Skeletal muscle satellite cell (primary cell): ENCODE measurements around the gene RFC3.

ENCODE experiments used
- H3K27me3 ChIP-seq: 2 replicates; pipeline ENCODE4 v1.7.0; 2013; ENCODE audit warnings: low read length; ENCODE audit not compliant: control insufficient read depth, insufficient read depth
- H3K36me3 ChIP-seq: 2 replicates; pipeline ENCODE4 v1.7.0; 2013; ENCODE audit warnings: mild to moderate bottlenecking, control low read depth, low read length; ENCODE audit not compliant: insufficient read depth
- H3K4me1 ChIP-seq: 2 replicates; pipeline ENCODE4 v1.7.0; 2013; ENCODE audit warnings: low read length; ENCODE audit not compliant: control insufficient read depth, insufficient read depth
- H3K4me2 ChIP-seq: 2 replicates; pipeline ENCODE4 v1.7.0; 2013; ENCODE audit warnings: mild to moderate bottlenecking, low read length
- H3K4me3 ChIP-seq: 2 replicates; pipeline ENCODE4 v1.7.0; 2013; ENCODE audit warnings: low read length
- H3K9ac ChIP-seq: 2 replicates; pipeline ENCODE4 v1.7.0; 2013; ENCODE audit warnings: mild to moderate bottlenecking, low read depth, low read length, moderate library complexity
- H3K9me3 ChIP-seq: replicated peaks from 2 replicates; pipeline ENCODE4 v1.7.0; 2013; ENCODE audit warnings: mild to moderate bottlenecking, control low read depth, low read length

RFC3 gene

DNA sequence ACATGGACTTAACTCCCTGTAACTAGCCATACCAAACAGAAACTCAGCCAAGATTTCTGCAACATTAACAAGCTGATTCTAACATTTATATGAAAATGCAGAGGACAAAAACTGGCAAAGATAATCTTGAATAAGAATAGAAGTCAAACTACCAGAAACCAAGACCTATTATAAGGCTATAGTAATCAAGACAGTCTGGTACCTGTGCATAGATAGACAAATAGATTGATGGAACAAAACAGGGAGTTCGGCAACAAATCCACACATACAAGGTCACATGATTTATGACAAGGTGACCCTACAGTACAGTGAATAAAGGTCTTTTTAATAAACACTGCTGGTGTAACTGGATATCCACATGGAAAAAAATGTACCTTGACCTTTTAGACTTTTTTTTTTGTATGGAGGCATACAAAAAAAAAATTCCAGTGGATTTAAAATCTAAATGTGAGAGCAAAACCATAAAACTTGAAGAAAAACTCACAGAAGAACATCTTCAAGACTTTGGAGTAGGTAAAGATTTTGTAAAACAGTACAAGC, 2.9 kb upstream of the RFC3 start:
- Histone ChIP-seq H3K4me2 (no peak overlapping the region), H3K4me1 (no peaks in the 10 kb centered on the region), H3K9ac (no peak overlapping the region), H3K9me3 (no peaks in the 10 kb centered on the region), H3K4me3 (no peak overlapping the region), H3K36me3 (no peaks in the 10 kb centered on the region), H3K27me3 (peaks cover 8% of the 10 kb centered on the region)

DNA sequence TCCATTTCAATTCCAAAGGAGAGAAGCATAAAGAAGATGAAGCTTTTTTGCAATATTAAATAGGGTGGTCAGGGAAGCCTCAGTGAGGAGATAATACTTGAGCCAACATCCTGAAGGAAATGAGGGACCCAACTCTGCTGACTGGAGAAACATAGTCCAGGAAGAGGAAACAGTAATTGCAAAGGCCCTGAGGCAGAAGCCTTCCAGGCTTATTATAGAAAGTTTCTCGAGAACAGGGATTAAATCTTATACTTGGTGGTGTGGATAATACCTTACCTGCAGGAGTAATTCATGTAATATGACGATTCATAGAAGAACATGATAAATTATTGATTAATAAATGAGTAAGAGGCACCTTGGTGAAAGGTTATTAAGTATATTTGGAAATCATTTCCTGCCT, 1.0 kb upstream of the RFC3 start:
- H3K4me3 ChIP-seq = no peak overlapping the region
- H3K4me1 ChIP-seq = no peaks in the 10 kb centered on the region
- no peak overlapping the region for H3K4me2 ChIP-seq
- H3K9ac ChIP-seq = no peak overlapping the region
- no peaks in the 10 kb centered on the region for H3K9me3 ChIP-seq
- H3K27me3 ChIP-seq = peaks cover 6% of the 10 kb centered on the region
- no peaks in the 10 kb centered on the region for H3K36me3 ChIP-seq

DNA sequence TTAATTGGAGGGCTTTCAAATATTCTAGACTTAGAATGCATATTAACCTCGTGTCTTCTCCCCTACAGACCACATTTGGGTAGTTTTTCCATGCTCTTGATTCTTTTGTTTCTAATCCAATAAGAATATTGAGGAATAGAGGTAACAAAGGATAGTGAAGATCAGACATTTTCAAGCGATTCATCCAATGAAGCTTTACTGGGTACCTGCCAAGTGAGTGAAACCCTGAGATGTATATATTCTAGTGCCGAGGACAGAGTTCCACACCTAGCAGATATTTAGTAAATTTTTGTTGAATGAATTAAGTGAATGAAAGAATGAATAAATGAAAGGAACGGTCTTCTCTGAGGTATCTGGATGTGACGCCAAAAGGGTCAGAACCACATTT, 442 bp upstream of the RFC3 start:
- peak overlapping the region; percentile 92 for H3K4me2 ChIP-seq
- H3K36me3 ChIP-seq = no peaks in the 10 kb centered on the region
- no peaks in the 10 kb centered on the region for H3K4me1 ChIP-seq
- peaks cover 6% of the 10 kb centered on the region for H3K27me3 ChIP-seq
- H3K9ac ChIP-seq = peak overlapping the region; percentile 85
- peak overlapping the region; percentile 89 for H3K4me3 ChIP-seq
- no peaks in the 10 kb centered on the region for H3K9me3 ChIP-seq

DNA sequence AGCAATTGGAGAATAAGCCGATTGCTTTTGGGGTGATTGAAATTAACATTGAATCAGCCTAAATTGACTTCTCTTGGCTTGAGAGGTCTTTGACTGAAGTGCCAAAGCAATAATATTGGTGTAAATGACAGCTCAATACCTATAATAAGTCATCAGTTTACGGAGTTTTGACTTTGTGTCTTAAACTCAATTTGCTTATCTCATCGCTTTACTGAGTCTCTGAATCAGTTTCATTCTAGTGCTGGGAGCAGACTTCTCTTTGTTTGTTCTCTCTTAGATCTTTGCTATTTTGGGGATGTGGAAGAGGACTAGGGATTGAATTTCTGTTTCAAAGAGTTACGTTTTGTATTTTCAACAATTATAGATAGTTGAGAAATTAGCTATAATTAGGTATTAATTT, 7.1 kb downstream of the RFC3 start:
- no peaks in the 10 kb centered on the region for H3K4me1 ChIP-seq
- H3K9ac ChIP-seq = no peak overlapping the region
- no peak overlapping the region for H3K4me2 ChIP-seq
- H3K27me3 ChIP-seq = no peaks in the 10 kb centered on the region
- peaks cover 8% of the 10 kb centered on the region for H3K36me3 ChIP-seq
- H3K9me3 ChIP-seq = no peaks in the 10 kb centered on the region
- H3K4me3 ChIP-seq = no peak overlapping the region

DNA sequence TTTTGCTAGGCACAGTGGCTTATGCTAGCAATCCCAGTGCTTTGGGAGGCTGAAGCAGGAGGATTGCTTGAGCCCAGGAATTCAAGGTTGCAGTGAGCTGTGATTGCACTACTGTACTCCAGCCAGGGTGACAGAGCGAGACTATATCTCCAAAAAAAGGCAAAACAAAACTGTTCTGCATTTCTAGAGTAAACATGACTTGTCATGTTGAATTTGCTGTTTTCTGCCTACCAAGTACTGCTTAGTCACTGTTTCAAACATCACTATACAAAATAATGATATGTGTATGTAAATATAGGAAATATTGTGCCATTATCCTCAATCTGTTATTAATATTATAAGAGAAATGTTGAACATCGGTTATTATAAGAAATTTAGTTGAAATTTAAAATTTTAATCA, 9.2 kb downstream of the RFC3 start:
- Histone ChIP-seq H3K9ac (no peak overlapping the region), H3K4me2 (no peak overlapping the region), H3K36me3 (peaks cover 13% of the 10 kb centered on the region), H3K4me1 (no peaks in the 10 kb centered on the region), H3K27me3 (no peaks in the 10 kb centered on the region), H3K9me3 (no peaks in the 10 kb centered on the region), H3K4me3 (no peak overlapping the region)

DNA sequence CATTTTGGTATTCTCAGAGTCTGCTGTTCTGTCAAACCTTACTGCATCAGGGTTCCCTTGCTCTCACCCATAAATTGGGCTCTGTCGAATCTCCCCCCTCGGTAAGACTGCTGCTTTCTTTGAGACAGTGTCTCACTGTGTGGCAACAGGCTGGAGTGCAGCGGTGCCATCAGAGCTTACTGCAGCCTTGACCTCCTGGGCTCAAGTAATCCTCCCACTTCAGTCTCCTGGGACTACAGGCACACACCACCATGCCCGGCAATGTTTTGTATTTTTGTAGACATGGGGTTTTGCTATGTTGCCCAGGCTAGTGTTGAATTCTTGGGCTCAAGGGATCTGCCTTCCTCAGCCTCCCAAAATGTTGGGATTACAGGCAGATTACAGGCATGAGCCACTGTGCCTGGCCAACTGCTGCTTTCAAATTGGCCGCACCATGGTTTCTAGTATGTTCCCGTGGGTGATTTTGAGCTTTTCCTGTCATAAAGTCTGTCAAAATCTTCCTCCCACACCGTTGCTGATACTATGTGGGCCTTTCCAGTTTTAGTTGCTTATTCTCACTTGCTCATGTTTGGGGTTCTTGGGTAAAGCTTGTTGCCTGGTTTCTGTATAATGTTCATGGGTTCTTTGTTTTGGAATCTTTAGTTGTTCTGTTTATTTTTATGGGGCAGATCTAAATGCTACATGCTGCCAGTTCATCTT, 10.6 kb downstream of the RFC3 start:
- Histone ChIP-seq H3K9me3 (no peaks in the 10 kb centered on the region), H3K36me3 (peaks cover 13% of the 10 kb centered on the region), H3K4me1 (no peaks in the 10 kb centered on the region), H3K9ac (no peak overlapping the region), H3K4me2 (no peak overlapping the region), H3K27me3 (no peaks in the 10 kb centered on the region), H3K4me3 (no peak overlapping the region)

DNA sequence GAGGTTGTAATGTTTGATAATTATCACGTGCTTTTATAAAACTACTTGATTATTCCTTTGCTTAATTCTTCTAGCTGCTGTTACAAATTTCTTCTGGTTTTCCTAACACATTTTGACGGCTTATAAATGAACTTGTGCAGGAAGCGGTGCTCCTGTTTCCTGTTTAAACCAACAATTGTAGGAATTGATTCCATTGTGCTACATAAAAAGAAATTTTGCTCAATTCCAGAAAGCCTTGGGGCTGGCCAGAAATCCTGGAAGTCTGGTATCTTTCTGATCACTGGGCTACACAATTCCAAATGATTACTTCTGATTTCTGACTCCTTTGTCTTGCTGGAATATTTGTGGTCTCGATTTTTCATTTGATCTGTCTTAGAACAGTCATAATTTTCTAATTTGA, 14.9 kb downstream of the RFC3 start:
- no peak overlapping the region for H3K4me3 ChIP-seq
- no peak overlapping the region for H3K4me2 ChIP-seq
- H3K9ac ChIP-seq = no peak overlapping the region
- H3K27me3 ChIP-seq = no peaks in the 10 kb centered on the region
- H3K36me3 ChIP-seq = peaks cover 20% of the 10 kb centered on the region
- H3K9me3 ChIP-seq = no peaks in the 10 kb centered on the region
- no peaks in the 10 kb centered on the region for H3K4me1 ChIP-seq

DNA sequence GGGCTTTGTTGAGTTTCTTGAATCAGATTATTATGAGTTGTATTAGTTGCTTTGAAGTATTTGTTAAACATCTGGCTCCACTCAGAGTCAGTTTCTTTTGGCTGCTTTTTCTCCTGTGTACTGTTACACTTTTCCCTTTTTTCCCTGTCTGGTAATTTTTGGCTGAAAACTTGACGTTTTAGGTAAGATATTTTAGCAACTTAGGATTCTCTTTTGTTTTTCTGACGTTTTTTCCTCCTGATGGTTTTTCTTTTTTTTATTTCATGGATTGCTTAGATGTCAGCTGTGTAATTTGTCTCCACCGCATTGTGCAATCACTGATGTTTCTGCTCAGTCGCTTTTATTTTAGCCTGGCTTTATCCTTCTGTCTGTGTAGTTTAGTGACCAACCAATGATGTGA, 20.7 kb downstream of the RFC3 start:
- Histone ChIP-seq H3K4me3 (no peak overlapping the region), H3K9ac (no peak overlapping the region), H3K36me3 (peaks cover 18% of the 10 kb centered on the region)

DNA sequence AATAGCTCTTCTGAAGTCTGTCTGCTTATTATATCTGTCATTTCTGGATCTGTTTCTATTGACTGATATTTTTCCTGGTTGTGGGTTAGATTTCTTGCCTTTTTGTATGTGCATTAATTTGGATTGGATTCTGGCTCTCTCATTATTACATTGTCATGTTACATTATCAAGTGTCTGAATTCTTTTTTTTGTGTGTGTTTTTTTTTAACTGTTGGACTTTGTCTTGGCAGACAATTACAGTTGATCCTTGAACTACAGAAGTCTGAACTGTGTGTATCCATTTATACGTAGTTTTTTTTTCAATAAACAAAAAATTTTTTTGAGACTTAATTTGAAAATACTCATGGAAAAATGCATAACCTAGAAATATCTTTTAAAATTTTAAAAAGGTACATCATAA, 22.5 kb downstream of the RFC3 start:
- H3K4me3 ChIP-seq = no peak overlapping the region
- H3K9me3 ChIP-seq = no peaks in the 10 kb centered on the region
- peaks cover 8% of the 10 kb centered on the region for H3K36me3 ChIP-seq
- H3K27me3 ChIP-seq = no peaks in the 10 kb centered on the region
- no peak overlapping the region for H3K9ac ChIP-seq
- no peaks in the 10 kb centered on the region for H3K4me1 ChIP-seq
- no peak overlapping the region for H3K4me2 ChIP-seq

More for the DNA sequence above, 20.7 kb downstream of the RFC3 start:
- no peaks in the 10 kb centered on the region for H3K27me3 ChIP-seq
- no peak overlapping the region for H3K4me2 ChIP-seq
- H3K9me3 ChIP-seq = no peaks in the 10 kb centered on the region
- no peaks in the 10 kb centered on the region for H3K4me1 ChIP-seq

DNA sequence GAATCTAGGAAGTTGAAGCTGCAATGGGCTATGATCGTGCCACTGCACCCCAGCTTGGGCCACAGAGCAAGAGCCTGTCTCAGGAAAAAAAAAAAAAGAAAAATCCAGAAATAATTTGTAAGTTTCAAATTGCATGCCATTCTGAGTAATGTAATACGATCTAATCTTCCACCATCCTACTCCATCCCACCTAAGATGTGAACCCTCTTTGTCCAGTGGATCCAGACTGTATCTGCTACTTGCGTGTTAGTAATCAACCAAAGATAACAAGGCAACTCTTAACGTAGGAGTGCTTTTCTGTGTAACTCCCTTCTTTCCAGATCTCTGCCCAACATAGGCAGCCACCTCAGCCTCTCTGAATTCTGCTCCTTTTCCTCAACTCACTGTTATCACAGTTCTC, 24.3 kb downstream of the RFC3 start:
- Histone ChIP-seq H3K9ac (no peak overlapping the region), H3K27me3 (no peaks in the 10 kb centered on the region), H3K4me3 (no peak overlapping the region), H3K36me3 (peaks cover 3% of the 10 kb centered on the region), H3K4me1 (no peaks in the 10 kb centered on the region), H3K4me2 (no peak overlapping the region), H3K9me3 (no peaks in the 10 kb centered on the region)

DNA sequence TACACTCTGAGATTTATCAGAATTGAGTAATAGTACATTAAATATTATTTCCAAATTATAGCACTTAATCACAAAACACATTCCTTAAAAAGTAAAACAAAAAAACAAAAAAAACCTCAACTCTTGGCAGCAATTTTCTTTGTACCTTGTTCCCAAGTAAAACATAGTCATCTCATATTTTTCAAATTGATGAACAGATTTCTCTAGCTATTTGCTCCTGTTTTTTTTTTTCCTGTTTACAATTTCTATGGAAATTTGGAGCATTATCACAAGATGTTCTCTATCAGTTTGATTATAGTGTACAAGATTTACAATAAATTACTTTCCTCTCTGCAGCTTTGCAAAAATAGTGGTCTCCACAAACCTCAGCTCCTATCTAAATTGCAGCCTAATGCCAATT, 25.0 kb downstream of the RFC3 start:
- no peak overlapping the region for H3K9ac ChIP-seq
- peaks cover 3% of the 10 kb centered on the region for H3K36me3 ChIP-seq
- no peaks in the 10 kb centered on the region for H3K4me1 ChIP-seq
- H3K4me3 ChIP-seq = no peak overlapping the region
- no peak overlapping the region for H3K4me2 ChIP-seq
- no peaks in the 10 kb centered on the region for H3K9me3 ChIP-seq
- H3K27me3 ChIP-seq = no peaks in the 10 kb centered on the region

DNA sequence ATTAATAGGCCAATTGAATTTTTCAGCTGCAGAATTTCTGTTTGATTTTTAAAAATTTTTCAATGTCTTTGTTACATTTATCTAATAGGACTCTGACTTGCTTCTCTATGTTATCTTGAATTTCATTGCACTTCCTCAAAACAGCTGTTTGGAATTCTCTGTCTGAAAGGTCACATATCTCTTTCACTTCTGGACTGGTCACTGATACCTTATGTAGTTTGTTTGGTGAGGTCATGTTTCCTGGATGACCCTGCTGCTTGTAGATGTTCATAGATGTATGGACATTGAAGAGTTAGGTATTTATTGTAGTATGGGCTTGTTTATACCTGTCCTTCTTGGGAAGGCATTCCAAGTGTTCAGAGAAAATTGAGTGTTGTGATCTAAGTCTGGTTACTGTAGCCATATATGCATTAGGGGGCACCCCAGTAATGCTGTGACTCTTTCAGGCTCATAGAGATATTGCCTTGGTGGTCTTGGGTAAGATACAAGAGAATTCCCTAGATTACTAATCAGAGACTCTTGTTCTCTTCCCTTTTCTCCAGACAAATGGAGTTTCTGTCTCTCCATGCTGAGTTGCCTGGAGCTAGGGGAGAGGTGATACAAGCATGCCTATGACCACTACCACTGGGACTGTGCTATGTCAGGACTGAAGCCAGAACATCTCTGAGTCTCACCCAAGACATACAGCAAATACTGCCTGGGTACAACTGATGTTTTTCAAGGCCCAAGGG, 27.8 kb downstream of the RFC3 start:
- Histone ChIP-seq H3K4me2 (no peak overlapping the region), H3K27me3 (no peaks in the 10 kb centered on the region), H3K9ac (no peak overlapping the region), H3K36me3 (peaks cover 3% of the 10 kb centered on the region), H3K4me3 (no peak overlapping the region), H3K9me3 (no peaks in the 10 kb centered on the region), H3K4me1 (no peaks in the 10 kb centered on the region)
